GM23338 (cell line): ENCODE data around the gene ITIH4. TPM values are rescaled to one million over a fixed set of nuclear protein-coding genes. Genes with fewer than 3 reads are reported as not detected.

Experiments
- ATAC-seq: fragments of 200-7000 bp; cut with Tn5 transposase; 3 replicates; pipeline ENCODE4 v1.9.1; 2020
- DNase-seq: peaks from one replicate; pipeline ENCODE4 v3.0.0-alpha.2; 2015; ENCODE audit warnings: low spot score
- H2AFZ ChIP-seq: fragments of 200-600 bp; sonication (generic); 2 replicates; pipeline ENCODE4 v1.8.0; 2016; ENCODE audit warnings: antibody characterized with exemption, mild to moderate bottlenecking, moderate library complexity
- H3F3A ChIP-seq: fragments of 200-600 bp; sonication (generic); replicated peaks from 2 replicates; pipeline ENCODE4 v1.8.0; 2017; ENCODE audit warnings: antibody characterized with exemption, mixed run types, low read depth
- H3K27ac ChIP-seq: fragments of 200-600 bp; sonication (generic); 2 replicates; pipeline ENCODE4 v1.6.1; 2016; ENCODE audit warnings: low read depth
- H3K27me3 ChIP-seq: fragments of 200-600 bp; sonication (generic); 2 replicates; pipeline ENCODE4 v1.8.0; 2016; ENCODE audit warnings: mild to moderate bottlenecking, mixed run types, moderate library complexity; ENCODE audit not compliant: insufficient read depth
- H3K36me3 ChIP-seq: fragments of 200-600 bp; sonication (generic); 2 replicates; pipeline ENCODE4 v1.8.0; 2016; ENCODE audit warnings: mild to moderate bottlenecking; ENCODE audit not compliant: insufficient read depth
- H3K4me1 ChIP-seq: fragments of 200-600 bp; sonication (generic); 2 replicates; pipeline ENCODE4 v1.8.0; 2016; ENCODE audit warnings: mild to moderate bottlenecking, moderate library complexity; ENCODE audit not compliant: insufficient read depth
- H3K4me2 ChIP-seq: fragments of 200-600 bp; sonication (generic); 2 replicates; pipeline ENCODE4 v1.7.1; 2017; ENCODE audit warnings: mixed run types
- H3K4me3 ChIP-seq: fragments of 200-600 bp; sonication (generic); 2 replicates; pipeline ENCODE4 v1.6.1; 2016; ENCODE audit warnings: mixed run types
- H3K79me2 ChIP-seq: fragments of 200-600 bp; sonication (generic); replicated peaks from 2 replicates; pipeline ENCODE4 v1.8.0; 2017; ENCODE audit warnings: mild to moderate bottlenecking; ENCODE audit not compliant: insufficient read depth
- H3K9me2 ChIP-seq: fragments of 200-600 bp; sonication (generic); 2 replicates; pipeline ENCODE4 v1.8.0; 2017; ENCODE audit not compliant: insufficient read depth
- H4K20me1 ChIP-seq: fragments of 200-600 bp; sonication (generic); replicated peaks from 2 replicates; pipeline ENCODE4 v1.8.0; 2017; ENCODE audit warnings: mild to moderate bottlenecking; ENCODE audit not compliant: insufficient read depth
- H3K27ac Mint-ChIP-seq: 2 replicates; pipeline ENCODE4 v1.8.0; 2020; ENCODE audit warnings: inconsistent platforms, mild to moderate bottlenecking, moderate library complexity, mixed read lengths
- H3K27me3 Mint-ChIP-seq: 3 replicates; pipeline ENCODE4 v1.8.0; 2022; ENCODE audit warnings: low read depth, mild to moderate bottlenecking, moderate library complexity, mixed read lengths, inconsistent platforms; ENCODE audit not compliant: insufficient read depth, poor library complexity
- H3K36me3 Mint-ChIP-seq: 3 replicates; pipeline ENCODE4 v1.8.0; 2021; ENCODE audit warnings: low read depth, mild to moderate bottlenecking, inconsistent platforms, moderate library complexity, mixed read lengths
- H3K4me1 Mint-ChIP-seq: 3 replicates; pipeline ENCODE4 v1.8.0; 2020; ENCODE audit warnings: mild to moderate bottlenecking, inconsistent platforms, mixed read lengths
- H3K4me3 Mint-ChIP-seq: 3 replicates; pipeline ENCODE4 v1.8.0; 2021; ENCODE audit warnings: moderate library complexity, mild to moderate bottlenecking, inconsistent platforms, mixed read lengths
- H3K9me3 Mint-ChIP-seq: 3 replicates; pipeline ENCODE4 v1.8.0; 2020; ENCODE audit warnings: moderate library complexity, mild to moderate bottlenecking, inconsistent platforms, mixed read lengths
- CREB1 ChIP-seq: fragments of 250-450 bp; sonication (Bioruptor Pico); IDR thresholded peaks from 2 replicates; pipeline ENCODE4 v1.5.0; 2020; ENCODE audit warnings: low read depth, mild to moderate bottlenecking, moderate library complexity
- EZH2 ChIP-seq: fragments of 200-600 bp; sonication (generic); IDR thresholded peaks from one replicate; pipeline ENCODE4 v1.8.0; 2017; ENCODE audit warnings: antibody characterized with exemption, mild to moderate bottlenecking, low read depth; ENCODE audit not compliant: unreplicated experiment
- EZH2phosphoT487 ChIP-seq: fragments of 200-600 bp; sonication (generic); IDR thresholded peaks from one replicate; pipeline ENCODE4 v1.8.1; 2018; ENCODE audit warnings: antibody characterized with exemption; ENCODE audit not compliant: unreplicated experiment
- JUNB ChIP-seq: IDR thresholded peaks from one replicate; pipeline ENCODE4 v1.6.1; 2016; ENCODE audit warnings: antibody characterized with exemption; ENCODE audit not compliant: unreplicated experiment
- NANOG ChIP-seq: IDR thresholded peaks from 2 replicates; pipeline ENCODE4 v1.6.1; 2016; ENCODE audit warnings: antibody characterized with exemption, borderline replicate concordance
- POLR2AphosphoS5 ChIP-seq: IDR thresholded peaks from 2 replicates; pipeline ENCODE4 v1.6.1; 2016; ENCODE audit warnings: antibody characterized with exemption, low read depth
- STAT1 ChIP-seq: IDR thresholded peaks from one replicate; pipeline ENCODE4 v1.6.1; 2016; ENCODE audit warnings: antibody characterized with exemption; ENCODE audit not compliant: unreplicated experiment
- ZNF114 ChIP-seq: fragments of 250-450 bp; sonication (Bioruptor Pico); IDR thresholded peaks from 2 replicates; pipeline ENCODE4 v1.5.0; 2020; ENCODE audit warnings: mild to moderate bottlenecking, moderate library complexity
- ZNF331 ChIP-seq: fragments of 250-450 bp; sonication (Bioruptor Pico); IDR thresholded peaks from 2 replicates; pipeline ENCODE4 v1.5.0; 2020; ENCODE audit warnings: low read depth, mild to moderate bottlenecking, moderate library complexity
- polyA plus RNA-seq: library from polyadenylated mRNA; unstranded; fragments of >200 nt; fragmentation: Nextera tagmentation; extraction: Ambion mirVana; gene quantifications from 2 replicates; pipeline ENCODE4 v1.2.1, GENCODE V29; 2016
- total RNA-seq: library from RNA; depleted of rRNA; stranded (reverse); fragments of >200 nt; shearing (Covaris generic); gene quantifications from 2 replicates; pipeline ENCODE4 v1.2.3, GENCODE V29; 2014
- TF ChIP-seq, protein P1 (sequence below): IDR thresholded peaks from one replicate; pipeline ENCODE4 v1.6.1; 2018; ENCODE audit warnings: antibody characterized with exemption; ENCODE audit not compliant: unreplicated experiment
- TF ChIP-seq, protein P2 (sequence below), 2 experiments: fragments of 200-600 bp in 1 of 2; sonication (generic) in 1 of 2; conservative IDR thresholded peaks; 2 replicates each; pipeline versions ENCODE4 v1.5.1 to v1.6.1; 2016 to 2017; ENCODE audit warnings: antibody characterized with exemption in 2 of 2, low read depth in 2 of 2, mild to moderate bottlenecking in 2 of 2, moderate library complexity in 1 of 2
- TF ChIP-seq, protein P3 (sequence below): IDR thresholded peaks from 2 replicates; pipeline ENCODE4 v1.6.1; 2016; ENCODE audit warnings: antibody characterized with exemption
- TF ChIP-seq, protein P4 (sequence below): fragments of 250-450 bp; sonication (Bioruptor Pico); IDR thresholded peaks from 2 replicates; pipeline ENCODE4 v1.5.0; 2020; ENCODE audit warnings: mild to moderate bottlenecking, moderate library complexity

ITIH4 gene
- total and polyA plus RNA-seq, 2 experiments from 2014 or later, result 0.82 to 1.4 TPM

DNA sequence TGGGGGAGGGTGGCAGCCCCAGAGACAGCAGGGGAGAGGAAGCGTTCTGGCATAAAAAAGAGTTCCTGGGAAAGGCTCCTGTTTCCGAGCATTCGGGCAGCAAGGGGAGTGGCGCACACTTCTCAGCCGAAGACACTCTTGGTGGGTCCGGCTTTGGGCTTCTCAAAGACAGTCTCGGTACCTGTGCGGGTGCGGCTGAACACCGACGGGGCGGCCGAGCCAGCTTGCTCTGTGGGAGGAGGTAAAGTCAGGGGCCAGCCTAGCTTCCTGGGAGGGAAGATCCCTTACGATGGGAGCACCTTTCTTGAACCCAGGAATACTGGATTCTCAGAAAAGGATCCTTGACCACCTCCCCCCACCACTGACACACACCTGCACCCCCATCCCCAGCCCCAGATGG is 2.7 kb upstream of the ITIH4 start:
- Mint-ChIP-seq H3K4me3 (no peak overlapping the region), H3K36me3 (no peaks in the 10 kb centered on the region; the same call in 1 of the 3 replicates), H3K27me3 (peaks cover 13% of the 10 kb centered on the region), H3K9me3 (no peaks in the 10 kb centered on the region), H3K4me1 (peaks cover 23% of the 10 kb centered on the region), H3K27ac (no peak overlapping the region)
- no peak for TF ChIP-seq ZNF331 (CRISPR knock-in tag)
- TF ChIP-seq, protein P1, sequence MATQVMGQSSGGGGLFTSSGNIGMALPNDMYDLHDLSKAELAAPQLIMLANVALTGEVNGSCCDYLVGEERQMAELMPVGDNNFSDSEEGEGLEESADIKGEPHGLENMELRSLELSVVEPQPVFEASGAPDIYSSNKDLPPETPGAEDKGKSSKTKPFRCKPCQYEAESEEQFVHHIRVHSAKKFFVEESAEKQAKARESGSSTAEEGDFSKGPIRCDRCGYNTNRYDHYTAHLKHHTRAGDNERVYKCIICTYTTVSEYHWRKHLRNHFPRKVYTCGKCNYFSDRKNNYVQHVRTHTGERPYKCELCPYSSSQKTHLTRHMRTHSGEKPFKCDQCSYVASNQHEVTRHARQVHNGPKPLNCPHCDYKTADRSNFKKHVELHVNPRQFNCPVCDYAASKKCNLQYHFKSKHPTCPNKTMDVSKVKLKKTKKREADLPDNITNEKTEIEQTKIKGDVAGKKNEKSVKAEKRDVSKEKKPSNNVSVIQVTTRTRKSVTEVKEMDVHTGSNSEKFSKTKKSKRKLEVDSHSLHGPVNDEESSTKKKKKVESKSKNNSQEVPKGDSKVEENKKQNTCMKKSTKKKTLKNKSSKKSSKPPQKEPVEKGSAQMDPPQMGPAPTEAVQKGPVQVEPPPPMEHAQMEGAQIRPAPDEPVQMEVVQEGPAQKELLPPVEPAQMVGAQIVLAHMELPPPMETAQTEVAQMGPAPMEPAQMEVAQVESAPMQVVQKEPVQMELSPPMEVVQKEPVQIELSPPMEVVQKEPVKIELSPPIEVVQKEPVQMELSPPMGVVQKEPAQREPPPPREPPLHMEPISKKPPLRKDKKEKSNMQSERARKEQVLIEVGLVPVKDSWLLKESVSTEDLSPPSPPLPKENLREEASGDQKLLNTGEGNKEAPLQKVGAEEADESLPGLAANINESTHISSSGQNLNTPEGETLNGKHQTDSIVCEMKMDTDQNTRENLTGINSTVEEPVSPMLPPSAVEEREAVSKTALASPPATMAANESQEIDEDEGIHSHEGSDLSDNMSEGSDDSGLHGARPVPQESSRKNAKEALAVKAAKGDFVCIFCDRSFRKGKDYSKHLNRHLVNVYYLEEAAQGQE, result no peak
- no peak for TF ChIP-seq NANOG
- TF ChIP-seq STAT1, result no peak
- TF ChIP-seq, protein P2, sequence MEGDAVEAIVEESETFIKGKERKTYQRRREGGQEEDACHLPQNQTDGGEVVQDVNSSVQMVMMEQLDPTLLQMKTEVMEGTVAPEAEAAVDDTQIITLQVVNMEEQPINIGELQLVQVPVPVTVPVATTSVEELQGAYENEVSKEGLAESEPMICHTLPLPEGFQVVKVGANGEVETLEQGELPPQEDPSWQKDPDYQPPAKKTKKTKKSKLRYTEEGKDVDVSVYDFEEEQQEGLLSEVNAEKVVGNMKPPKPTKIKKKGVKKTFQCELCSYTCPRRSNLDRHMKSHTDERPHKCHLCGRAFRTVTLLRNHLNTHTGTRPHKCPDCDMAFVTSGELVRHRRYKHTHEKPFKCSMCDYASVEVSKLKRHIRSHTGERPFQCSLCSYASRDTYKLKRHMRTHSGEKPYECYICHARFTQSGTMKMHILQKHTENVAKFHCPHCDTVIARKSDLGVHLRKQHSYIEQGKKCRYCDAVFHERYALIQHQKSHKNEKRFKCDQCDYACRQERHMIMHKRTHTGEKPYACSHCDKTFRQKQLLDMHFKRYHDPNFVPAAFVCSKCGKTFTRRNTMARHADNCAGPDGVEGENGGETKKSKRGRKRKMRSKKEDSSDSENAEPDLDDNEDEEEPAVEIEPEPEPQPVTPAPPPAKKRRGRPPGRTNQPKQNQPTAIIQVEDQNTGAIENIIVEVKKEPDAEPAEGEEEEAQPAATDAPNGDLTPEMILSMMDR (conservative IDR thresholded peaks at IDR 0.05; ENCODE audit: low read depth in 2 of 2), result no peak
- TF ChIP-seq EZH2phosphoT487, result no peak
- TF ChIP-seq, protein P3, sequence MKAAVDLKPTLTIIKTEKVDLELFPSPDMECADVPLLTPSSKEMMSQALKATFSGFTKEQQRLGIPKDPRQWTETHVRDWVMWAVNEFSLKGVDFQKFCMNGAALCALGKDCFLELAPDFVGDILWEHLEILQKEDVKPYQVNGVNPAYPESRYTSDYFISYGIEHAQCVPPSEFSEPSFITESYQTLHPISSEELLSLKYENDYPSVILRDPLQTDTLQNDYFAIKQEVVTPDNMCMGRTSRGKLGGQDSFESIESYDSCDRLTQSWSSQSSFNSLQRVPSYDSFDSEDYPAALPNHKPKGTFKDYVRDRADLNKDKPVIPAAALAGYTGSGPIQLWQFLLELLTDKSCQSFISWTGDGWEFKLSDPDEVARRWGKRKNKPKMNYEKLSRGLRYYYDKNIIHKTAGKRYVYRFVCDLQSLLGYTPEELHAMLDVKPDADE, result no peak
- TF ChIP-seq, protein P4, sequence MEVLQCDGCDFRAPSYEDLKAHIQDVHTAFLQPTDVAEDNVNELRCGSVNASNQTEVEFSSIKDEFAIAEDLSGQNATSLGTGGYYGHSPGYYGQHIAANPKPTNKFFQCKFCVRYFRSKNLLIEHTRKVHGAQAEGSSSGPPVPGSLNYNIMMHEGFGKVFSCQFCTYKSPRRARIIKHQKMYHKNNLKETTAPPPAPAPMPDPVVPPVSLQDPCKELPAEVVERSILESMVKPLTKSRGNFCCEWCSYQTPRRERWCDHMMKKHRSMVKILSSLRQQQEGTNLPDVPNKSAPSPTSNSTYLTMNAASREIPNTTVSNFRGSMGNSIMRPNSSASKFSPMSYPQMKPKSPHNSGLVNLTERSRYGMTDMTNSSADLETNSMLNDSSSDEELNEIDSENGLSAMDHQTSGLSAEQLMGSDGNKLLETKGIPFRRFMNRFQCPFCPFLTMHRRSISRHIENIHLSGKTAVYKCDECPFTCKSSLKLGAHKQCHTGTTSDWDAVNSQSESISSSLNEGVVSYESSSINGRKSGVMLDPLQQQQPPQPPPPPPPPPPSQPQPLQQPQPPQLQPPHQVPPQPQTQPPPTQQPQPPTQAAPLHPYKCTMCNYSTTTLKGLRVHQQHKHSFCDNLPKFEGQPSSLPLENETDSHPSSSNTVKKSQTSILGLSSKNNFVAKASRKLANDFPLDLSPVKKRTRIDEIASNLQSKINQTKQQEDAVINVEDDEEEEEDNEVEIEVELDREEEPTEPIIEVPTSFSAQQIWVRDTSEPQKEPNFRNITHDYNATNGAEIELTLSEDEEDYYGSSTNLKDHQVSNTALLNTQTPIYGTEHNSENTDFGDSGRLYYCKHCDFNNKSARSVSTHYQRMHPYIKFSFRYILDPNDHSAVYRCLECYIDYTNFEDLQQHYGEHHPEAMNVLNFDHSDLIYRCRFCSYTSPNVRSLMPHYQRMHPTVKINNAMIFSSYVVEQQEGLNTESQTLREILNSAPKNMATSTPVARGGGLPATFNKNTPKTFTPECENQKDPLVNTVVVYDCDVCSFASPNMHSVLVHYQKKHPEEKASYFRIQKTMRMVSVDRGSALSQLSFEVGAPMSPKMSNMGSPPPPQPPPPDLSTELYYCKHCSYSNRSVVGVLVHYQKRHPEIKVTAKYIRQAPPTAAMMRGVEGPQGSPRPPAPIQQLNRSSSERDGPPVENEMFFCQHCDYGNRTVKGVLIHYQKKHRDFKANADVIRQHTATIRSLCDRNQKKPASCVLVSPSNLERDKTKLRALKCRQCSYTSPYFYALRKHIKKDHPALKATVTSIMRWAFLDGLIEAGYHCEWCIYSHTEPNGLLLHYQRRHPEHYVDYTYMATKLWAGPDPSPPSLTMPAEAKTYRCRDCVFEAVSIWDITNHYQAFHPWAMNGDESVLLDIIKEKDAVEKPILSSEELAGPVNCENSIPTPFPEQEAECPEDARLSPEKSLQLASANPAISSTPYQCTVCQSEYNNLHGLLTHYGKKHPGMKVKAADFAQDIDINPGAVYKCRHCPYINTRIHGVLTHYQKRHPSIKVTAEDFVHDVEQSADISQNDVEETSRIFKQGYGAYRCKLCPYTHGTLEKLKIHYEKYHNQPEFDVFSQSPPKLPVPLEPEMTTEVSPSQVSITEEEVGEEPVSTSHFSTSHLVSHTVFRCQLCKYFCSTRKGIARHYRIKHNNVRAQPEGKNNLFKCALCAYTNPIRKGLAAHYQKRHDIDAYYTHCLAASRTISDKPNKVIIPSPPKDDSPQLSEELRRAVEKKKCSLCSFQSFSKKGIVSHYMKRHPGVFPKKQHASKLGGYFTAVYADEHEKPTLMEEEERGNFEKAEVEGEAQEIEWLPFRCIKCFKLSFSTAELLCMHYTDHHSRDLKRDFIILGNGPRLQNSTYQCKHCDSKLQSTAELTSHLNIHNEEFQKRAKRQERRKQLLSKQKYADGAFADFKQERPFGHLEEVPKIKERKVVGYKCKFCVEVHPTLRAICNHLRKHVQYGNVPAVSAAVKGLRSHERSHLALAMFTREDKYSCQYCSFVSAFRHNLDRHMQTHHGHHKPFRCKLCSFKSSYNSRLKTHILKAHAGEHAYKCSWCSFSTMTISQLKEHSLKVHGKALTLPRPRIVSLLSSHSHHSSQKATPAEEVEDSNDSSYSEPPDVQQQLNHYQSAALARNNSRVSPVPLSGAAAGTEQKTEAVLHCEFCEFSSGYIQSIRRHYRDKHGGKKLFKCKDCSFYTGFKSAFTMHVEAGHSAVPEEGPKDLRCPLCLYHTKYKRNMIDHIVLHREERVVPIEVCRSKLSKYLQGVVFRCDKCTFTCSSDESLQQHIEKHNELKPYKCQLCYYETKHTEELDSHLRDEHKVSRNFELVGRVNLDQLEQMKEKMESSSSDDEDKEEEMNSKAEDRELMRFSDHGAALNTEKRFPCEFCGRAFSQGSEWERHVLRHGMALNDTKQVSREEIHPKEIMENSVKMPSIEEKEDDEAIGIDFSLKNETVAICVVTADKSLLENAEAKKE (CRISPR knock-in tag), result no peak
- no peak for TF ChIP-seq CREB1 (CRISPR knock-in tag)
- TF ChIP-seq ZNF114 (CRISPR knock-in tag), result no peak
- no peak for TF ChIP-seq JUNB
- no peak for TF ChIP-seq EZH2
- TF ChIP-seq POLR2AphosphoS5, result no peak
- Histone ChIP-seq H3K79me2 (no peaks in the 10 kb centered on the region), H3K27ac (no peak overlapping the region), H2AFZ (no peak overlapping the region), H3K36me3 (no peaks in the 10 kb centered on the region; the same call in 1 of the 2 replicates), H4K20me1 (no peaks in the 10 kb centered on the region), H3K27me3 (no peaks in the 10 kb centered on the region), H3K9me2 (no peaks in the 10 kb centered on the region), H3K4me2 (no peak overlapping the region), H3F3A (no peaks in the 10 kb centered on the region), H3K4me3 (no peak overlapping the region), H3K4me1 (no peaks in the 10 kb centered on the region)
- ATAC-seq (no peak), DNase-seq (no peak)
